Common myeloid progenitor, CD34-positive (primary cell): ENCODE results near the gene WDTC1.

ENCODE experiments used
- CTCF ChIA-PET: fragments of 350-600 bp; sonication (Branson Sonifier 250); formaldehyde crosslinking; loops from one replicate; lab custom pipeline; 2021; ENCODE audit warnings: antibody characterized with exemption; lab: Charles Lee
- POLR2A ChIA-PET: fragments of 350-600 bp; sonication (Branson Sonifier 250); formaldehyde crosslinking; loops from one replicate; lab custom pipeline; 2021; ENCODE audit warnings: antibody characterized with exemption; lab: Charles Lee
- DNase-seq, 3 donors: peaks; one replicate each; pipeline versions ENCODE4 v3.0.0 to v3.0.0-alpha.2; 2013
- H3K27ac ChIP-seq, 2 experiments: 1 replicate in 1 of 2; 2 replicates in 1 of 2; pipeline ENCODE4 v1.7.0; 2013; ENCODE audit warnings: inconsistent platforms in 2 of 2, low read length in 2 of 2, mild to moderate bottlenecking in 2 of 2, low read depth in 1 of 2, moderate library complexity in 1 of 2; ENCODE audit not compliant: severe bottlenecking in 2 of 2, insufficient read depth in 1 of 2, poor library complexity in 1 of 2
- H3K27me3 ChIP-seq, 5 experiments: replicated peaks in 2 of 5; 1 replicate in 3 of 5; 2 replicates in 2 of 5; pipeline versions ENCODE4 v1.6.1 to v1.7.0; 2013; ENCODE audit warnings: low read length in 4 of 5, mild to moderate bottlenecking in 2 of 5, moderate library complexity in 2 of 5, inconsistent platforms in 1 of 5; ENCODE audit not compliant: insufficient read depth in 5 of 5, control insufficient read depth in 4 of 5
- H3K36me3 ChIP-seq, 4 experiments: 1 replicate in 2 of 4; 2 replicates in 2 of 4; pipeline versions ENCODE4 v1.6.1 to v1.7.0; 2013; ENCODE audit warnings: low read length in 3 of 4, control low read depth in 1 of 4, mild to moderate bottlenecking in 1 of 4; ENCODE audit not compliant: control insufficient read depth in 4 of 4, insufficient read depth in 4 of 4
- H3K4me1 ChIP-seq, 4 experiments: 1 replicate in 3 of 4; 2 replicates in 1 of 4; pipeline versions ENCODE4 v1.6.1 to v1.7.1; 2013; ENCODE audit warnings: low read length in 3 of 4, mild to moderate bottlenecking in 3 of 4, control low read depth in 1 of 4, inconsistent platforms in 1 of 4, moderate library complexity in 1 of 4; ENCODE audit not compliant: control insufficient read depth in 4 of 4, insufficient read depth in 4 of 4; ENCODE audit errors: control extremely low read depth in 1 of 4
- H3K4me3 ChIP-seq, 7 experiments: 1 replicate in 4 of 7; 2 replicates in 3 of 7; pipeline versions ENCODE4 v1.5.1 to v1.7.0; 2013; ENCODE audit warnings: mild to moderate bottlenecking in 7 of 7, low read length in 6 of 7, moderate library complexity in 6 of 7, inconsistent platforms in 2 of 7, low read depth in 2 of 7, control low read depth in 1 of 7; ENCODE audit not compliant: insufficient read depth in 4 of 7, control insufficient read depth in 1 of 7; ENCODE audit errors: extremely low read depth in 1 of 7
- H3K9me3 ChIP-seq, 5 experiments: 1 replicate in 4 of 5; 2 replicates in 1 of 5; pipeline versions ENCODE4 v1.6.1 to v1.7.1; 2013; ENCODE audit warnings: low read length in 4 of 5, mild to moderate bottlenecking in 2 of 5, inconsistent platforms in 1 of 5, low read depth in 1 of 5, moderate library complexity in 1 of 5; ENCODE audit not compliant: control insufficient read depth in 4 of 5, insufficient read depth in 2 of 5; ENCODE audit errors: control extremely low read depth in 1 of 5
- WGBS: methylation state at CpG from one replicate; pipeline ENCODE4 v1.1.5; 2013; ENCODE audit not compliant: insufficient coverage; 5-methylcytosine and 5-hydroxymethylcytosine counted together

Gene WDTC1

DNA sequence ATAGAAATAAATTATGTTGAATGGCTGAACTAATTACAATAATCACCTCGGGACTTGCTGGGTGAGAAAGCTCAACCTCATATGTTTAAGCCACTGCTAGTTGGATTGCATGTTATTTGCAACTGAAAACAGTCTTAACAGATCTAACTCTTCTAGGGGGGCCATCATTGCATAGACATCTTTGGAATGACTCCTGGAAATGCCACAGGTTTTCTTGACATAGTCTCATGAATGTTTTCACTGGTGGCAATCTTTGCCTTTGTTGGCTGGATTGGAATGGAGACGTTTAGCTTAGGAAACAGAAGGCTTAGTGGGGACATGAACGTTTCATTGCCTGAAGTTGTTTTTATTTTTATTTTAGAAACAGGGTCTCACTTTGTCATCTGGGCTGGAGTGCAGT is 8.8 kb upstream of the WDTC1 start:
- DNase-seq, result no peak
- H3K4me3 ChIP-seq, result no peak overlapping the region
- POLR2A ChIA-PET, result no interaction called here

DNA sequence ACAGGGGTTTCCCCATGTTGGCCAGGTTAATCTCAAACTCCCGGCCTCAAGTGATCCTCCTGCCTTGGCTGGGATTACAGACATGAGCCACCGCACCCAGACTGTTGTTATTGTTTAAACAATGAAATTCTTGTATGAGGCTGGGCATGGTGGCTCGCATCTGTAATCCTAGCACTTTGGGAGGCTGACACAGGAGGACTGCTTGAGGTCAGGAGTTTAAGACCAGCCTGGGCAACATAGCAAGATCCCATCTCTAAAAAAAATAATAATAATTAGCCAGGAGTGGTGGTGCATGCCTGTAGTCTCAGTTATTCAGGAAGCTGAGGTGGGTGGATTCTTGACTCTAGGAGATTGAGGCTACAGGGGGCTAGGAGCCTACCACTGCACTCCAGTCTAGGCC is 6.7 kb upstream of the WDTC1 start:
- ChIA-PET CTCF (no interaction called here), POLR2A (no interaction called here)

More for the DNA sequence above, 8.8 kb upstream of the WDTC1 start:
- no peaks in the 10 kb centered on the region for H3K27me3 ChIP-seq
- 86% methylated on average over 1 of the region's 3 CpGs for WGBS
- no peaks in the 10 kb centered on the region for H3K9me3 ChIP-seq
- H3K27ac ChIP-seq, result no peak overlapping the region
- H3K4me1 ChIP-seq, result no peaks in the 10 kb centered on the region
- H3K36me3 ChIP-seq, result no peaks in the 10 kb centered on the region
- CTCF ChIA-PET, result interaction anchor here (1.0 to 1.4 kb wide), 2 partner anchors 11 to 21 kb away, joined by 3 to 4 read pairs; no protein-coding TSS in a partner anchor

DNA sequence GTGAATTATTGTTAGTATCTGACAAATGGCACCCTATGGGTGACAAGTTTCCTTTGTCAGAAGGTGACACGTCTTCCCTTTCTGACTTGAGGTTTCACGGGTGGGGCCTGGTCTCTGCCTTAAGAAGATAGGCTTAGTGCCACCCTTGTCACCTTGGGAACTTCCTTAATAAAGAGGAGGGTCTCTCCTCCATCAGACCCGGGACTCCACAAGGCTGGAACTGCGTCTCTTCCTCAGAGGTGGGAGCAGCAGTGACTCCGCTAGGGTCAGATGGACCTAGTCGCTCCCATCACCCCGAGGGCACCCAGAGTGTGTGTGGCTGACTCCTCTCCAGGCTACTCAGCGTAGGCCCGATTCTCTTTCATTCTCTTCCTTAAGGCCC is 774 bp upstream of the WDTC1 start:
- CTCF ChIA-PET, result interaction anchor here (1.5 kb wide), 1 partner anchor 36 kb away, joined by 3 read pairs; no protein-coding TSS in a partner anchor
- peak overlapping the region; percentile 43 to 90 (median 66) for H3K4me3 ChIP-seq
- WGBS, result 68% methylated on average over 2 of the region's 9 CpGs
- POLR2A ChIA-PET, result no interaction called here
- H3K36me3 ChIP-seq, result peaks cover 0 to 2% (median 0%) of the 10 kb centered on the region in 4 experiments
- peak in 1 of 3 donors; percentile 44 for DNase-seq
- no peaks in the 10 kb centered on the region for H3K27me3 ChIP-seq
- peak overlapping the region; percentile 55 to 79 for H3K27ac ChIP-seq
- H3K9me3 ChIP-seq, result no peaks in the 10 kb centered on the region
- H3K4me1 ChIP-seq, result peaks cover 8 to 22% (median 20%) of the 10 kb centered on the region in 4 experiments

More for the DNA sequence above, 6.7 kb upstream of the WDTC1 start:
- no peak overlapping the region for H3K4me3 ChIP-seq
- no peaks in the 10 kb centered on the region for H3K4me1 ChIP-seq
- no peak for DNase-seq
- no peak overlapping the region for H3K27ac ChIP-seq
- 100% methylated on average over 2 of the region's 3 CpGs for WGBS
- H3K9me3 ChIP-seq, result no peaks in the 10 kb centered on the region
- no peaks in the 10 kb centered on the region for H3K27me3 ChIP-seq
- H3K36me3 ChIP-seq, result no peaks in the 10 kb centered on the region

DNA sequence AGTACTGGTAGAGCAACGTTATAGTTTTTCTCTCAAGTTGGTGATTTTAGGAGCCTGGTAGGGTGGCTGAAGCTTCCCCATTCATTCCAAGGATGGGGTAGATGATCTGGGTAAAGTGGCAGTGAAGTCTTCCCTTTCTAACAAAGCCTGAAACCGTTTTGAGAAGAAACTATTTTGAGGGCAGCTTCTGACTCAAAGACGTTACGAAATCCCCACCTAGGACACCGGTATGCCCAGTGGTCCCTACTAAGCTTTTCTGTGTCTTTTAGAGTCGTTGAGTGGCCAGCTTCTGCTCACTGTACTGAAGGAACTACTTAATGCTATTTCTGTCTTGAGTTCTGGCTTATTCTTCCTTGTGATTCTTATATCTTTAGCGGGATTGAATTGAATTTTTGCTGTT is 1.4 kb downstream of the WDTC1 start:
- peak in 2 of 3 donors; percentile 22 to 23 for DNase-seq
- ChIA-PET POLR2A (no interaction called here), CTCF (no interaction called here)
- WGBS, result 33% methylated on average over 7 of the region's 7 CpGs
- peaks cover 0 to 2% (median 0%) of the 10 kb centered on the region in 4 experiments for H3K36me3 ChIP-seq
- H3K27ac ChIP-seq, result peak overlapping the region in 1 of 2 experiments; percentile 79
- H3K4me3 ChIP-seq, result peak overlapping the region in 6 of 7 experiments; percentile 52 to 90 (median 74)
- H3K9me3 ChIP-seq, result no peaks in the 10 kb centered on the region
- no peaks in the 10 kb centered on the region for H3K27me3 ChIP-seq
- peaks cover 8 to 22% (median 20%) of the 10 kb centered on the region in 4 experiments for H3K4me1 ChIP-seq

DNA sequence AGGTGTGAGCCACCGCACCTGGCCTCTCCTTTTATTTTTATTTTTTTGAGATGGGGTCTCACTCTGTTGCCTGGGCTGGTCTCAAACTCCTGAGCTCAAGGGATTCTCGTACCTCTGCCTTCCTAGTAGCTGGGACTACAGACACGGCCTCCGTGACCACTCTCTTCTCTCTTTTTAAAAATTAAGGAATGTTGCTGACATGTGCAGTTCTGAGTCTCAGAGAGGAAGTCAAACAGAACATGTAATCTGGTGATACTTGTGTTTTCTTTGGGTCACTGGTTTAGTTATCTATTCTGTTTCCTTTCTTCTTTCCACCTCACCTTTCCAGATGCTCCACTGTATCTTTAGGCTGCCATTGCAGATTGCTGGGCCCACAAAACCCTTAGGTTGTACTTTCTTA is 2.7 kb downstream of the WDTC1 start:
- ChIA-PET CTCF (no interaction called here), POLR2A (no interaction called here)
- H3K9me3 ChIP-seq, result no peaks in the 10 kb centered on the region
- H3K27ac ChIP-seq, result no peak overlapping the region
- H3K4me1 ChIP-seq, result peaks cover 8 to 22% (median 20%) of the 10 kb centered on the region in 4 experiments
- H3K36me3 ChIP-seq, result peaks cover 0 to 2% (median 1%) of the 10 kb centered on the region in 4 experiments
- H3K27me3 ChIP-seq, result no peaks in the 10 kb centered on the region
- 95% methylated on average over 4 of the region's 4 CpGs for WGBS
- no peak overlapping the region for H3K4me3 ChIP-seq
- DNase-seq, result no peak

DNA sequence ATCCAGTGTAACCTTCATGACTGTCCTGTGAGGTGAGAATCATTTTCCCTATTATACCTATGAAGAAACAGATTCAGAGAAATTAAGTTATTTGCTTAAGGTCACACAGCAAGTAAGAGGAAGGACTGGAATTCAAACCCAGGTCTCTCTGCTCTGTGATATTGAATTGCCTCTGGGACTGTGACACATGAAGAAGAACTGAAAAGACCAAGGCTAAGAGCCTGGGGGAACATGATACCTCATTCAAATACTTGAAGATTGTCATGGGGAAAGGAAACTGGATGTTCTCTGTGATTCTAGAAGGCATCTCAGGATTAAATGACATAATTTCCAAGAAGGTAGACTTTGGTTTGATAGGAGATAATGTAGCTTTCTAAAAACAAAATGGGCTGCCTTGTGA is 3.6 kb downstream of the WDTC1 start:
- Histone ChIP-seq H3K27ac (no peak overlapping the region), H3K4me3 (no peak overlapping the region), H3K27me3 (no peaks in the 10 kb centered on the region), H3K4me1 (peaks cover 8 to 22% (median 20%) of the 10 kb centered on the region in 4 experiments), H3K36me3 (peaks cover 0 to 6% (median 1%) of the 10 kb centered on the region in 4 experiments), H3K9me3 (no peaks in the 10 kb centered on the region)
- no peak for DNase-seq
- POLR2A ChIA-PET, result no interaction called here
- CTCF ChIA-PET, result interaction anchor here (0.5 kb wide), 1 partner anchor 20 kb away, joined by 4 read pairs; no protein-coding TSS in a partner anchor

DNA sequence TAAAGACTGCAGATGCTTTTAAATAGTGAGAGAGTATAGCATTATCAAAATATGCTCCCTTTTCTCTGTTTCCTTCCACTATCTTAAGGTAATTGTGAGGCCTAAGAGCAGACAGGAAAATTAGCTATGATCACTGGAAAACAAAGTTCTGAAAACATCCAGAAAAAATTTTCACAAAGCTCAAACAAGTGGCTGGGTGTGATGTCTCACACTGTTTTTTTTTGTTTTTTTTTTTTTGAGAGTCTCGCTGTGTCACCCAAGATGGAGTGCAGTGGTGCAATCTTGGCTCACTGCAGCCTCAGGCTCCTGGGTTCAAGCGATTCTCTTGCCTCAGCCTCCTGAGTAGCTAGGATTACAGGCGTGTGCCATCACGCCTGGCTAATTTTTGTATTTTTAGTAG is 7.2 kb downstream of the WDTC1 start:
- Histone ChIP-seq H3K27me3 (no peaks in the 10 kb centered on the region), H3K4me1 (peaks cover 0 to 2% (median 0%) of the 10 kb centered on the region in 4 experiments), H3K27ac (no peak overlapping the region), H3K36me3 (peaks cover 0 to 8% (median 1%) of the 10 kb centered on the region in 4 experiments), H3K4me3 (no peak overlapping the region), H3K9me3 (no peaks in the 10 kb centered on the region)
- ChIA-PET CTCF (interaction anchor here (1.1 kb wide), 1 partner anchor 42 kb away, joined by 4 read pairs; no protein-coding TSS in a partner anchor), POLR2A (no interaction called here)
- no peak for DNase-seq
- WGBS, result 100% methylated on average over 1 of the region's 4 CpGs
